Esophagus squamous epithelium (tissue), 4 donors: ENCODE data around the gene PTPRM.

Experiments
- POLR2A ChIP-seq, 4 donors: fragments of 450-650 bp; IDR thresholded peaks; one replicate each; pipeline ENCODE4 v1.6.1; 2017; ENCODE audit warnings: antibody characterized with exemption in 4 of 4, mild to moderate bottlenecking in 4 of 4, moderate library complexity in 3 of 4
- TF ChIP-seq, protein P1 (sequence below), 6 experiments: fragments of 450-650 bp in 4 of 6; fragments of 200-600 bp in 2 of 6; sonication (generic) in 2 of 6; IDR thresholded peaks; one replicate each; pipeline ENCODE4 v1.5.1; 2016 to 2019; ENCODE audit warnings: antibody characterized with exemption in 6 of 6, mild to moderate bottlenecking in 4 of 6, moderate library complexity in 4 of 6

DNA sequence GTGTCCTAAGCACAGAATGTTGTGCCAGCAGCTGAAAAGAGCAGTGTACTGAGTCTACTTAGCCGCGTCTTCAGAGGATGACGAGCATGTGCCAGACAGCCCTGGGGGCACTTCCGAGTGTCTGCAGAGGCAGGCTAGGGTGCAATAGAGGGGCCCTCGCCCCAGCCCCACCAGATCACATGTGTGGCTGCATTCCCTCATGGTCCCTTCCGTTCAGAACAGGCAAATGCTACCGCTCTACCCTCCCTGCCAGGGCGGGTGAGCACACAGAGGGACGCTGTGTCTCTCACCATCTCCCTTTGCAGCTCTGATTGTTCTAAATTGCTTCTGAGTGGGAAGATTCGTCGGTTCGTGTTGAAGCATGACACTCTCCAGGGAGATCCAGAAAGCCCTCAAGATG is 829.9 kb downstream of the PTPRM start:
- no peak for TF ChIP-seq POLR2A (IDR thresholded peaks at IDR 0.05)
- TF ChIP-seq, protein P1, sequence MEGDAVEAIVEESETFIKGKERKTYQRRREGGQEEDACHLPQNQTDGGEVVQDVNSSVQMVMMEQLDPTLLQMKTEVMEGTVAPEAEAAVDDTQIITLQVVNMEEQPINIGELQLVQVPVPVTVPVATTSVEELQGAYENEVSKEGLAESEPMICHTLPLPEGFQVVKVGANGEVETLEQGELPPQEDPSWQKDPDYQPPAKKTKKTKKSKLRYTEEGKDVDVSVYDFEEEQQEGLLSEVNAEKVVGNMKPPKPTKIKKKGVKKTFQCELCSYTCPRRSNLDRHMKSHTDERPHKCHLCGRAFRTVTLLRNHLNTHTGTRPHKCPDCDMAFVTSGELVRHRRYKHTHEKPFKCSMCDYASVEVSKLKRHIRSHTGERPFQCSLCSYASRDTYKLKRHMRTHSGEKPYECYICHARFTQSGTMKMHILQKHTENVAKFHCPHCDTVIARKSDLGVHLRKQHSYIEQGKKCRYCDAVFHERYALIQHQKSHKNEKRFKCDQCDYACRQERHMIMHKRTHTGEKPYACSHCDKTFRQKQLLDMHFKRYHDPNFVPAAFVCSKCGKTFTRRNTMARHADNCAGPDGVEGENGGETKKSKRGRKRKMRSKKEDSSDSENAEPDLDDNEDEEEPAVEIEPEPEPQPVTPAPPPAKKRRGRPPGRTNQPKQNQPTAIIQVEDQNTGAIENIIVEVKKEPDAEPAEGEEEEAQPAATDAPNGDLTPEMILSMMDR (IDR thresholded peaks at IDR 0.05) = no peak
